ENCODE data around the gene MIAT. TPM values are rescaled to one million over a fixed set of nuclear protein-coding genes. Genes with fewer than 3 reads are reported as not detected.

The MIAT gene
- total RNA-seq, 1 donor from 2014 or later, result 0.60 TPM

Other genes starting within 250 kb of the MIAT start
- 1.1 and 1.6 TPM in 2 replicates for gene ASPHD2, start 228.3 kb upstream of the MIAT start, total RNA-seq
- gene HPS4, start 173.8 kb upstream of the MIAT start, total RNA-seq, result 11.8 and 14.1 TPM in 2 replicates
- gene SRRD, start 173.7 kb upstream of the MIAT start, total RNA-seq, result 6.3 and 7.5 TPM in 2 replicates
- gene TFIP11, start 145.1 kb upstream of the MIAT start, total RNA-seq, result 24.6 and 34.5 TPM in 2 replicates
- gene TPST2, start 67.5 kb upstream of the MIAT start, total RNA-seq, result 34.7 and 78.8 TPM in 2 replicates
- 0.22 and 0.40 TPM in 2 replicates for gene CRYBB1, start 39.6 kb upstream of the MIAT start, total RNA-seq
- gene CRYBA4, start 35.6 kb upstream of the MIAT start, total RNA-seq, result not detected in 2 replicates